Duodenal mucosa (tissue), 2 donors: Measurements from ENCODE around the gene EDARADD.
"Not testable (repeated sequence)": the region's sequence is repeated elsewhere in the genome, so short reads cannot be mapped to it uniquely, and the experiment has no call there.

Experiments used
- H3K27ac ChIP-seq: one replicate; pipeline ENCODE4 v1.7.0; 2013; ENCODE audit warnings: low read depth, low read length
- H3K27me3 ChIP-seq, 2 donors: one replicate each; pipeline ENCODE4 v1.7.0; 2013; ENCODE audit warnings: low read length in 2 of 2, control low read depth in 1 of 2; ENCODE audit not compliant: insufficient read depth in 2 of 2, control insufficient read depth in 1 of 2
- H3K36me3 ChIP-seq, 2 donors: one replicate each; pipeline ENCODE4 v1.7.0; 2013; ENCODE audit warnings: low read length in 2 of 2, control low read depth in 1 of 2; ENCODE audit not compliant: insufficient read depth in 2 of 2, control insufficient read depth in 1 of 2
- H3K4me1 ChIP-seq, 2 donors: one replicate each; pipeline ENCODE4 v1.7.0; 2013; ENCODE audit warnings: low read length in 2 of 2, control low read depth in 1 of 2; ENCODE audit not compliant: insufficient read depth in 2 of 2, control insufficient read depth in 1 of 2
- H3K4me3 ChIP-seq, 2 donors: one replicate each; pipeline ENCODE4 v1.7.0; 2013; ENCODE audit warnings: low read length in 2 of 2, low read depth in 1 of 2
- H3K9ac ChIP-seq, 2 donors: one replicate each; pipeline ENCODE4 v1.7.0; 2013; ENCODE audit warnings: low read length in 2 of 2, low read depth in 1 of 2
- H3K9me3 ChIP-seq, 2 donors: one replicate each; pipeline ENCODE4 v1.7.0; 2013; ENCODE audit warnings: low read length in 2 of 2, control low read depth in 1 of 2; ENCODE audit not compliant: control insufficient read depth in 1 of 2

The EDARADD gene

GRCh38 chr1:236393681-236394481 lies at the start of gene EDARADD:
Gene EDARADD, plus strand, starts transcription at chr1:236394286. Its CDS starts 159 bp downstream, at chr1:236394445.
- Histone ChIP-seq H3K36me3 (no peaks in the 10 kb centered on the region), H3K9me3 (no peaks in the 10 kb centered on the region), H3K27me3 (peaks cover 11 to 15% of the 10 kb centered on the region in 2 donors), H3K4me1 (peaks cover 4 to 9% of the 10 kb centered on the region in 2 donors), H3K27ac (no peak within 1 kb of the TSS), H3K4me3 (peak within 1 kb of the TSS; percentile 76 to 77), H3K9ac (peak within 1 kb of the TSS; percentile 32 to 40)

DNA sequence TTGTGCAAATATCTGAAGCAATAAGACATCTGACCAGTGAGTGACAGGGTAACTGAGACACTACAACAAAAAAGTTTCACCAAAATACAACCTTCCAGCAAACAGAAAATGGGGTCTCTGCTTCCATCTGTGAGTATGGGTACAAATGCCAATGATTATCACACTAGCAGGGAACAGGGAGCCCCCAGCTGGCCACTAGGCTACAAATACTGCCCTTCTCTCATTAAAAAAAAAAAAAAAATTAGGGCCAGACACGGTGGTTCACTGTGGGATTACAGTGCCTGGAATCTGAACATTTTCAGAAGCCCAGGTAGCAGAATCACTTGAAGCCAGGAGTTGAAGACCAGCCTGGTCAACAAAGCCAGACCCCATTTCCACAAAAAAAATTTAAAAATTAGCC lies 48.4 kb upstream of the EDARADD start:
- Histone ChIP-seq H3K4me3 (no peak overlapping the region), H3K9ac (no peak overlapping the region), H3K36me3 (no peaks in the 10 kb centered on the region), H3K9me3 (no peaks in the 10 kb centered on the region), H3K4me1 (no peaks in the 10 kb centered on the region), H3K27ac (no peak overlapping the region), H3K27me3 (no peaks in the 10 kb centered on the region)

DNA sequence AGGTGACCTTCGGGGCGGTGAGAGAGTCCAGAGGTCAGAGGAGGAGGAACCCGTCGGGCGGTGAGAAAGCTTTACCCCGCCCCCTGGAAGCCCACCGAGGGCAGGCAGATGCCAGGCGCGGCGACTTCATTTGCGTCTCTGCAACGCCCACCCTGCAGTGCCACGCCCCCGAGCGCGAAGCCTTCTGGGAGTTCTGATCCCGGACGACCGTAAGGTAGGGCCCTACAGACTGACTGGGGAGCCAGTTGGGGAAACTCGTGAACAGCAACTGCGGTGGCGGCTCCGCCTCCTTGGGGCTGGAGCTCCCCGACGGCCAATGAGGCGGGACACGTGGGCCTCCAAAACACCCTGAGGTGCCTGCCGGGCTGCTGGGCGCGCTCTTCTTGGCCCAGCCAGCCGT lies 46.0 kb upstream of the EDARADD start:
- H3K9me3 ChIP-seq, result no peaks in the 10 kb centered on the region
- H3K36me3 ChIP-seq, result no peaks in the 10 kb centered on the region
- no peak overlapping the region for H3K9ac ChIP-seq
- no peak overlapping the region for H3K4me3 ChIP-seq
- no peaks in the 10 kb centered on the region for H3K27me3 ChIP-seq
- H3K27ac ChIP-seq, result no peak overlapping the region
- no peaks in the 10 kb centered on the region for H3K4me1 ChIP-seq

GRCh38 chr1:236350308-236350707 lies 43.8 kb upstream of the EDARADD start:
- H3K36me3 ChIP-seq, result no peaks in the 10 kb centered on the region
- H3K4me1 ChIP-seq, result no peaks in the 10 kb centered on the region
- H3K27me3 ChIP-seq, result no peaks in the 10 kb centered on the region
- no peaks in the 10 kb centered on the region for H3K9me3 ChIP-seq
- H3K9ac ChIP-seq, result no peak overlapping the region
- no peak overlapping the region for H3K4me3 ChIP-seq
- no peak overlapping the region for H3K27ac ChIP-seq

GRCh38 chr1:236351875-236352573 lies 42.1 kb upstream of the EDARADD start:
- Histone ChIP-seq H3K9me3 (no peaks in the 10 kb centered on the region), H3K4me1 (no peaks in the 10 kb centered on the region), H3K9ac (no peak overlapping the region), H3K27me3 (no peaks in the 10 kb centered on the region), H3K4me3 (no peak overlapping the region), H3K27ac (no peak overlapping the region), H3K36me3 (no peaks in the 10 kb centered on the region)

DNA sequence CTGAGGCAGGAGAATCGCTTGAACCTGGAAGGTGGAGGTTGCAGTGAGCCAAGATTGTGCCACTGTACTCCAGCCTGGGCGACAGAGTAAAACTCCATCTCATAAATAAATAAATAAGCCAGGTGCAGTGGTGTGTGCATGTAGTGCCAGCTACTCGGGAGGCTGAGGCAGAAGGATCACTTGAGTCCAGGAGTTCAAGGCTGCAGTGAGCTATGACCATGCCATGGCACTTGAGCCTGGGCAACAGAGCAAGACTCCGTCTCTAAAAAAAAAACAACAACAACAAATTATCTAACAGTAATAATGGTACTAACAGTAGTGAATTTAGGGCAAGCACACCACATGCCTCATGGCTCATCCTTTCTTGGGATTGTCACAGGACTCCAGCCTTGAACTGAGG lies 41.3 kb upstream of the EDARADD start:
- not testable (repeated sequence) for H3K27ac ChIP-seq, H3K4me3 ChIP-seq, H3K9ac ChIP-seq, H3K4me1 ChIP-seq, H3K36me3 ChIP-seq, H3K9me3 ChIP-seq, H3K27me3 ChIP-seq

DNA sequence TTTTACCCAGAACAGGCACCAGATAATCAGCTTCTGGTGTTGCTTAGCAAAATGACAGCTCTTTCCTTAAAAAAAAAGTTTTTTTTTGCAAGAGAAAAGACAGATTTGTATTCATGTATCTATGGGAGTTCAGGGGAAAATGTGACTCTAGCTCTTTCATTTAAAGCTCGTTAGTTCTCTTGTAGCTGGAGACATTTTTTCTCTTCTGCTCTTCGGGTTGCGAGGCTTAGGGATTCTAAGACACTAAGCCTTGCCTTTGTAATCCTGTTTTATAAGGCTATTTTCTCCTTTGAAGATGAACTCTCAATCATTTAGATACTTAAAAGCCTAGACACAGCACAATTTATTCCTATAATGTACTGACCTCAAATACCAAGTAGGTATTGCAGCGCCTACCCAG lies 40.3 kb upstream of the EDARADD start:
- H3K9ac ChIP-seq, result no peak overlapping the region
- H3K27ac ChIP-seq, result no peak overlapping the region
- no peak overlapping the region for H3K4me3 ChIP-seq
- no peaks in the 10 kb centered on the region for H3K4me1 ChIP-seq
- no peaks in the 10 kb centered on the region for H3K36me3 ChIP-seq
- H3K9me3 ChIP-seq, result no peaks in the 10 kb centered on the region
- no peaks in the 10 kb centered on the region for H3K27me3 ChIP-seq

GRCh38 chr1:236354330-236355147 lies 39.5 kb upstream of the EDARADD start:
- Histone ChIP-seq H3K4me1 (no peaks in the 10 kb centered on the region), H3K27ac (no peak overlapping the region), H3K9me3 (no peaks in the 10 kb centered on the region), H3K4me3 (no peak overlapping the region), H3K36me3 (no peaks in the 10 kb centered on the region), H3K9ac (no peak overlapping the region), H3K27me3 (no peaks in the 10 kb centered on the region)

DNA sequence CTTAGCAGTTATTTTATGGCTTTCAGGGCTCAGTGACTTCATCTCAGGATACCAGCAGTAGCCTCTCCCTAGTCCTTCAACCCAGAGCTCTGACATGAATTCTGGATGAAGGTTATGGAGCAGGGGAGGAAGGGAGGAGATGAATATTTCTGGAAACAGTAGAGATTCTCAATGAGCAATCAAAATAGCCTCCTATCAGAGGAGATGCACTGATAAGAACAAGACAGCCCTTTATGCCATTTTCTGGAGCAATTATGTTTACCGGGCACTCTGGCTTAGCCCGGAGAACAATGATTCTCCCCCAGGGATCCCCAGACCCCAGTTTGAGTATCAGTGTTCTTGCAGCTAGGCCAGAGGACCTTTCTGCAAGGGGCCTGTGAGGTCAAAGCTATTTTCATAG lies 37.9 kb upstream of the EDARADD start:
- Histone ChIP-seq H3K36me3 (no peaks in the 10 kb centered on the region), H3K27ac (no peak overlapping the region), H3K27me3 (no peaks in the 10 kb centered on the region), H3K9me3 (no peaks in the 10 kb centered on the region), H3K4me1 (no peaks in the 10 kb centered on the region), H3K4me3 (no peak overlapping the region), H3K9ac (no peak overlapping the region)
